PC-3 (cell line): ENCODE data around the gene C1orf105.

Source experiments
- EZH2 ChIP-seq: fragments of 300-600 bp; sonication (generic); IDR thresholded peaks from one replicate; pipeline ENCODE4 v1.6.1; 2017; ENCODE audit warnings: antibody characterized with exemption, mild to moderate bottlenecking, low read length; ENCODE audit not compliant: unreplicated experiment
- TF ChIP-seq, protein P1 (sequence below): fragments of 300-600 bp; sonication (generic); conservative IDR thresholded peaks from 2 replicates; pipeline ENCODE4 v1.5.1; 2017; ENCODE audit warnings: antibody characterized with exemption, low read depth, mild to moderate bottlenecking, low read length

DNA sequence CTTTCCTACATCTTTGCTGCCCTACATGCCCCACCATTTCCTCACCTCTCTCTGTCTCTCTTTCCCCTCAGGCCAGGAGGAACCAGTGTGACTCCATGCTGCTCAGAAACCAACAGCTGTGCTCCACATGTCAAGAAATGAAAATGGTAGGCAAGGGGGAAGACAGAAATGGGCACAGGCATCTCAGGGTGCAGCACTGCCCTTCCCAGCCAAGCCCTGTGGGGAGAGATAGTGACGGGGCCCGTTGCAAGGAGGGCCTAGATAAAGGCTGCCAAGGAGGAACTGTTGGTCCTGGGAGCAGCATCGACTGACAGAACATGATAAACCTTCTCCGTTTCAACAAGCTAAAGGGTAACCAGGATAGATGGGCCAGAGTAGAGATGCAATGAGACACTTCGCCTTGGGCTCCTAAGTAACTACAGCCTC, 35.9 kb downstream of the C1orf105 start:
- TF ChIP-seq, protein P1, sequence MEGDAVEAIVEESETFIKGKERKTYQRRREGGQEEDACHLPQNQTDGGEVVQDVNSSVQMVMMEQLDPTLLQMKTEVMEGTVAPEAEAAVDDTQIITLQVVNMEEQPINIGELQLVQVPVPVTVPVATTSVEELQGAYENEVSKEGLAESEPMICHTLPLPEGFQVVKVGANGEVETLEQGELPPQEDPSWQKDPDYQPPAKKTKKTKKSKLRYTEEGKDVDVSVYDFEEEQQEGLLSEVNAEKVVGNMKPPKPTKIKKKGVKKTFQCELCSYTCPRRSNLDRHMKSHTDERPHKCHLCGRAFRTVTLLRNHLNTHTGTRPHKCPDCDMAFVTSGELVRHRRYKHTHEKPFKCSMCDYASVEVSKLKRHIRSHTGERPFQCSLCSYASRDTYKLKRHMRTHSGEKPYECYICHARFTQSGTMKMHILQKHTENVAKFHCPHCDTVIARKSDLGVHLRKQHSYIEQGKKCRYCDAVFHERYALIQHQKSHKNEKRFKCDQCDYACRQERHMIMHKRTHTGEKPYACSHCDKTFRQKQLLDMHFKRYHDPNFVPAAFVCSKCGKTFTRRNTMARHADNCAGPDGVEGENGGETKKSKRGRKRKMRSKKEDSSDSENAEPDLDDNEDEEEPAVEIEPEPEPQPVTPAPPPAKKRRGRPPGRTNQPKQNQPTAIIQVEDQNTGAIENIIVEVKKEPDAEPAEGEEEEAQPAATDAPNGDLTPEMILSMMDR = no peak
- no peak for TF ChIP-seq EZH2
